Spleen (tissue), 7 donors: ENCODE measurements around the gene LYPD3.

ENCODE experiments used
- CTCF ChIP-seq, 11 experiments: fragments of 200-600 bp in 7 of 11; fragments of 450-650 bp in 4 of 11; sonication (generic) in 4 of 11; IDR thresholded peaks in 8 of 11; conservative IDR thresholded peaks in 3 of 11; 1 replicate in 7 of 11; 2 replicates in 4 of 11; pipeline versions ENCODE4 v1.4.0 to v1.8.0; 2016 to 2021; ENCODE audit warnings: antibody characterized with exemption in 11 of 11, inconsistent platforms in 4 of 11, mild to moderate bottlenecking in 1 of 11
- POLR2A ChIP-seq, 3 donors: fragments of 450-650 bp; IDR thresholded peaks; one replicate each; pipeline ENCODE4 v1.5.1; 2017; ENCODE audit warnings: antibody characterized with exemption in 3 of 3, mild to moderate bottlenecking in 1 of 3
- donor health status: DM: no; HTN: no; CAD: no; lungs with moderate emphysema.
- donor health status: DM: no; HTN: no; CAD: no.
- donor health status: DM: no; HTN: no; CAD: no.

DNA sequence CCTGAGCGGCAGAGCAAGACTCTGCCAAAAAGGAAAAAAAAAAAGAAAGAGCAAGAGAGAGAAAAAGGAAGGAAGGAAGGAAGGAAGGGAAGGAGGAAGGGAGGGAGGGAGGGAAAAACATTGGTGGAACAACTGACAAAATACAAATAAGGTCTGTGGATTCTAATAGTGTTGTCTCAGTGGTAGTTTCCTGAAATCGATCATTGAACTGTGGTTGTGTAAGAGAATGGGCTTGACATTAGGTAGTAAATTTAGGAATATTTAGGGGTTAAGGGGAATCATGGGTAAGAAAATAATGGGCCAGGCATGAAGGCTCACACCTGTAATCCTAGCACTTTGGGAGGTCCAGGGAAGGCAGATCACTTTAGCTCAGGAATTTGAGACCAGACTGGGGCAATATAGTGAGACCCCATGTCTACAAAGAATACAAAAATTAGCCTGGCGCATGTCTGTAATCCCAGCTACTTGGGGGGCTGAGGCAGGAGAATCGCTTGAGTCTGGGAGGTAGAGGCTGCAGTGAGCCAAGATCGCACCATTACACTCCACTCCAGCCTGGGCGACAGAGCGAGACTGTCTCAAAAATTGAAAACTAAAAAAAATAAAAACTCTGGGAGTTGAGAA is 24.7 kb upstream of the LYPD3 start:
- TF ChIP-seq CTCF (IDR thresholded peaks at IDR 0.05 in 8 of 11, conservative IDR thresholded peaks at IDR 0.05 in 3 of 11) (no peak), POLR2A (IDR thresholded peaks at IDR 0.05) (no peak)
